H1 (cell line): ENCODE results near the gene DOCK1.

ENCODE experiments used
- BCL11A ChIP-seq, 2 experiments: IDR thresholded peaks; one replicate each; pipeline ENCODE4 v1.6.1; 2011; ENCODE audit warnings: low read depth in 2 of 2, low read length in 2 of 2, mild to moderate bottlenecking in 2 of 2
- CHD1 ChIP-seq: IDR thresholded peaks from 2 replicates; pipeline ENCODE4 v1.6.1; 2012; ENCODE audit warnings: low read depth, low read length, improper control_type of control experiment
- CTBP2 ChIP-seq: IDR thresholded peaks from 2 replicates; pipeline ENCODE4 v1.7.0; 2011; ENCODE audit warnings: borderline replicate concordance, mild to moderate bottlenecking, moderate library complexity, mixed read lengths, low read length; ENCODE audit not compliant: insufficient read depth, insufficient read length
- EZH2 ChIP-seq: fragments of 200-600 bp; sonication (generic); IDR thresholded peaks from 2 replicates; pipeline ENCODE4 v1.7.1; 2012; ENCODE audit warnings: low read depth, mild to moderate bottlenecking, moderate library complexity, low read length, inconsistent platforms; ENCODE audit not compliant: severe bottlenecking
- GABPA ChIP-seq: IDR thresholded peaks from 2 replicates; pipeline ENCODE4 v1.6.1; 2011; ENCODE audit warnings: mild to moderate bottlenecking, low read length, moderate library complexity, borderline replicate concordance; ENCODE audit not compliant: insufficient read depth
- MAFK ChIP-seq: IDR thresholded peaks from 2 replicates; pipeline ENCODE4 v1.6.1; 2012; ENCODE audit warnings: low read depth, mild to moderate bottlenecking, improper control_type of control experiment, low read length
- POLR2A ChIP-seq, 2 experiments: IDR thresholded peaks; 1 replicate in 1 of 2; 2 replicates in 1 of 2; pipeline ENCODE4 v1.6.1; 2011; ENCODE audit warnings: low read depth in 2 of 2, low read length in 2 of 2, mild to moderate bottlenecking in 2 of 2; ENCODE audit errors: control extremely low read depth in 1 of 2
- POLR2AphosphoS5 ChIP-seq: IDR thresholded peaks from 2 replicates; pipeline ENCODE4 v1.6.1; 2011; ENCODE audit warnings: low read depth, low read length
- RFX5 ChIP-seq: IDR thresholded peaks from 2 replicates; pipeline ENCODE4 v1.6.1; 2011; ENCODE audit warnings: low read depth, low read length, improper control_type of control experiment, borderline replicate concordance
- SRF ChIP-seq: IDR thresholded peaks from 2 replicates; pipeline ENCODE4 v1.6.1; 2011; ENCODE audit warnings: mild to moderate bottlenecking, low read depth, low read length, moderate library complexity
- TAF1 ChIP-seq: IDR thresholded peaks from 2 replicates; pipeline ENCODE4 v1.6.1; 2011; ENCODE audit warnings: mild to moderate bottlenecking, low read depth, low read length
- TCF12 ChIP-seq: IDR thresholded peaks from 2 replicates; pipeline ENCODE4 v1.6.1; 2011; ENCODE audit warnings: low read depth, mild to moderate bottlenecking, low read length
- ZNF274 ChIP-seq: IDR thresholded peaks from 2 replicates; pipeline ENCODE4 v1.7.0; 2012; ENCODE audit warnings: low read length, borderline replicate concordance; ENCODE audit errors: extremely low read depth
- TF ChIP-seq, protein P1 (sequence below), 3 experiments: IDR thresholded peaks; 1 replicate in 2 of 3; 2 replicates in 1 of 3; pipeline versions ENCODE4 v1.5.1 to v1.6.1; 2011; ENCODE audit warnings: low read length in 3 of 3, mild to moderate bottlenecking in 3 of 3, inconsistent platforms in 2 of 3, low read depth in 1 of 3, moderate library complexity in 1 of 3; ENCODE audit not compliant: insufficient read depth in 1 of 3; ENCODE audit errors: control extremely low read depth in 1 of 3

DNA sequence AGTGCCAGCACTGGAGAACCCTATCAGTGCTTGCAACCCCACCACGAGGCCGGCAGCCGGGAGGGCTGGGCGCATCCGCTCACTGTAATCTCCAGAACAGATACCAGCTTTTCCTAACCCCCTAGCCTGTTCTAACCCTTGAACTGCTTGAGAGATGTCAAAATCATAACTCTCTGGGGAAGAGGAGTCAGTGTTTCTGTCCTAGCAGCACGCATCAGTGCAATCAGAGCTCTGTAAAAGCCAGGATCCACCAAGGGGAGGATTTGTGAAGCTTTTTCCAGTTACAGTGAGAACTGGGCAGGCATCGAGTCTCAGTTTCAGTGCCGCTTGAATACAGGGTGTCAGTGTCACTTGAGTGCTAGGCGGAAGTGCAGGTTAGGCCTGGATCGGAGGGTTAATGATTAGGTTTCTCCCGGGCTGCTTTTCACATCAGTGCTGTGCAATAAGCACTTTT is 395.7 kb downstream of the DOCK1 start:
- TF ChIP-seq MAFK (no peak), CTBP2 (no peak), SRF (no peak), TCF12 (no peak), POLR2A (IDR thresholded peaks at IDR 0.05; ENCODE audit: control extremely low read depth in 1 of 2, low read depth in 2 of 2, low read length in 2 of 2) (no peak), RFX5 (no peak), EZH2 (no peak), CHD1 (no peak), POLR2AphosphoS5 (no peak), GABPA (no peak), BCL11A (IDR thresholded peaks at IDR 0.05; ENCODE audit: low read depth in 2 of 2, low read length in 2 of 2) (no peak), ZNF274 (no peak), TAF1 (no peak)
- TF ChIP-seq, protein P1, sequence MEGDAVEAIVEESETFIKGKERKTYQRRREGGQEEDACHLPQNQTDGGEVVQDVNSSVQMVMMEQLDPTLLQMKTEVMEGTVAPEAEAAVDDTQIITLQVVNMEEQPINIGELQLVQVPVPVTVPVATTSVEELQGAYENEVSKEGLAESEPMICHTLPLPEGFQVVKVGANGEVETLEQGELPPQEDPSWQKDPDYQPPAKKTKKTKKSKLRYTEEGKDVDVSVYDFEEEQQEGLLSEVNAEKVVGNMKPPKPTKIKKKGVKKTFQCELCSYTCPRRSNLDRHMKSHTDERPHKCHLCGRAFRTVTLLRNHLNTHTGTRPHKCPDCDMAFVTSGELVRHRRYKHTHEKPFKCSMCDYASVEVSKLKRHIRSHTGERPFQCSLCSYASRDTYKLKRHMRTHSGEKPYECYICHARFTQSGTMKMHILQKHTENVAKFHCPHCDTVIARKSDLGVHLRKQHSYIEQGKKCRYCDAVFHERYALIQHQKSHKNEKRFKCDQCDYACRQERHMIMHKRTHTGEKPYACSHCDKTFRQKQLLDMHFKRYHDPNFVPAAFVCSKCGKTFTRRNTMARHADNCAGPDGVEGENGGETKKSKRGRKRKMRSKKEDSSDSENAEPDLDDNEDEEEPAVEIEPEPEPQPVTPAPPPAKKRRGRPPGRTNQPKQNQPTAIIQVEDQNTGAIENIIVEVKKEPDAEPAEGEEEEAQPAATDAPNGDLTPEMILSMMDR (IDR thresholded peaks at IDR 0.05; ENCODE audit: control extremely low read depth in 1 of 3, insufficient read depth in 1 of 3, low read depth in 1 of 3, low read length in 3 of 3): no peak
